Activated CD4-positive, alpha-beta T cell treated with anti-CD3 and anti-CD28 coated beads for 36 hours (primary cell): ENCODE results near the gene TRIM46. TPM values are rescaled to one million over a fixed set of nuclear protein-coding genes. Genes with fewer than 3 reads are reported as not detected.

ENCODE experiments used
- ATAC-seq: fragments of 200-7000 bp; cut with Tn5 transposase; one replicate; pipeline ENCODE4 v1.10.0; 2021; ENCODE audit warnings: mild to moderate bottlenecking, moderate library complexity
- CTCF ChIA-PET: fragments of 350-600 bp; sonication (Branson Sonifier 250); formaldehyde crosslinking; loops from one replicate; lab custom pipeline; 2021; ENCODE audit warnings: antibody characterized with exemption; lab: Charles Lee
- POLR2A ChIA-PET: fragments of 350-600 bp; sonication (Branson Sonifier 250); formaldehyde crosslinking; loops from one replicate; lab custom pipeline; 2021; ENCODE audit warnings: antibody characterized with exemption, inconsistent platforms; lab: Charles Lee
- DNase-seq: peaks from one replicate; pipeline ENCODE4 v3.0.0-alpha.2; 2020
- H3K27ac Mint-ChIP-seq: one replicate; pipeline ENCODE4 v1.8.0; 2021; ENCODE audit warnings: mixed read lengths
- H3K27me3 Mint-ChIP-seq: one replicate; pipeline ENCODE4 v1.8.0; 2021; ENCODE audit warnings: mixed read lengths
- H3K36me3 Mint-ChIP-seq: one replicate; pipeline ENCODE4 v1.8.0; 2021; ENCODE audit warnings: low read depth, mixed read lengths
- H3K4me1 Mint-ChIP-seq: one replicate; pipeline ENCODE4 v1.8.0; 2021; ENCODE audit warnings: mixed read lengths
- H3K4me3 Mint-ChIP-seq: one replicate; pipeline ENCODE4 v1.8.0; 2021; ENCODE audit warnings: mild to moderate bottlenecking, moderate library complexity, mixed read lengths
- H3K9me3 Mint-ChIP-seq: one replicate; pipeline ENCODE4 v1.8.0; 2021; ENCODE audit warnings: low read depth, mixed read lengths
- intact Hi-C, 2 experiments: fragments of 100-400 bp; cut with DNase I in 1 of 2; cut with micrococcal nuclease in 1 of 2; formaldehyde crosslinking; loops; one replicate each; pipeline versions ENCODE4 v1.14.2 to v1.15.1; 2022 to 2024; cut with DNase I, micrococcal nuclease
- total RNA-seq, 2 experiments: library from RNA; stranded (reverse); gene quantifications; one replicate each; pipeline ENCODE4 v1.2.3, GENCODE V29; 2021

The TRIM46 gene, protein sequence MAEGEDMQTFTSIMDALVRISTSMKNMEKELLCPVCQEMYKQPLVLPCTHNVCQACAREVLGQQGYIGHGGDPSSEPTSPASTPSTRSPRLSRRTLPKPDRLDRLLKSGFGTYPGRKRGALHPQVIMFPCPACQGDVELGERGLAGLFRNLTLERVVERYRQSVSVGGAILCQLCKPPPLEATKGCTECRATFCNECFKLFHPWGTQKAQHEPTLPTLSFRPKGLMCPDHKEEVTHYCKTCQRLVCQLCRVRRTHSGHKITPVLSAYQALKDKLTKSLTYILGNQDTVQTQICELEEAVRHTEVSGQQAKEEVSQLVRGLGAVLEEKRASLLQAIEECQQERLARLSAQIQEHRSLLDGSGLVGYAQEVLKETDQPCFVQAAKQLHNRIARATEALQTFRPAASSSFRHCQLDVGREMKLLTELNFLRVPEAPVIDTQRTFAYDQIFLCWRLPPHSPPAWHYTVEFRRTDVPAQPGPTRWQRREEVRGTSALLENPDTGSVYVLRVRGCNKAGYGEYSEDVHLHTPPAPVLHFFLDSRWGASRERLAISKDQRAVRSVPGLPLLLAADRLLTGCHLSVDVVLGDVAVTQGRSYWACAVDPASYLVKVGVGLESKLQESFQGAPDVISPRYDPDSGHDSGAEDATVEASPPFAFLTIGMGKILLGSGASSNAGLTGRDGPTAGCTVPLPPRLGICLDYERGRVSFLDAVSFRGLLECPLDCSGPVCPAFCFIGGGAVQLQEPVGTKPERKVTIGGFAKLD
- 1 to 10 TPM; 6.3 to 6.9 TPM for total RNA-seq

DNA sequence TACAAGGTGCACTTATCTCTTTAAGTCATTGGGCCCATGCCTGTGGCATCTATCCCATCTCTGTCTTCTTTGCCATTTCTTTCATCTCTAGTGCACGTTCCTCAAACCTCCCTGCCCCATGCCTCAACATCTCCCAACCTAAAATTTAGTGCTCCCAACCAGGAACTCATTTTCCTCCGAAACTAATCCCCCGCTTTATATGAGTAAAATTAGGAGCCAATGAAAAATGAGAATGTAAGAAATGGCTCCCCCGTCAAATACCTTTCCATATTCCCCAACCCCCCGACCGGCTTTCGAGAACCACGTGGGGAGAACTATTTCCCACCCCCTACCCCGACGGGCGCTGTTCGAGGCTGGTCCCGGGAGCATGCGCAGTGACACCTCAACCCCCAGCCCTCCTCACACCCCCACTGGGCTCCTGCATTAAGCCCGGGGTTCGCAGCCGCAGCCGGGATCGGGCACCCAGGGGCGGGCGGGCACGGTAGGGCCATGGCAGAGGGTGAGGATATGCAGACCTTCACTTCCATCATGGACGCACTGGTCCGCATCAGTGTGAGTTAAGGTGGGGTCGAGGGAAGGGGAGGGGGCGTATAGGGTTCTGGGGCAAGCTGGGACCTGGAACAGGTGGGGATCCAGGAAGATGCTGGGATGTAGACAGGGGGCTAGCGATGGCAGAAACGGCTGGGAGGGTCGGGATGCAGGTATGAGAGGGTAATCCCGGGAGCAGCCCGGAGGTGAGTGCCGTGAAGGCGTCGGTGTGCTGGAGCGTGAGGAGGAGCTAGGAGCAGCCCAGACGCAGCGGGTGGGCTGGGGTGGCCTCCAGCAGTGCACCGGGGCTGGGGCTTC lies at the start of gene TRIM46:
Gene TRIM46, plus strand, starts transcription at position 372 of the 846 bp plus-strand sequence. Its CDS starts 118 bp downstream, at position 490.
- intact Hi-C loops, result loop anchor here (1.0 to 5.0 kb wide), 11 partner anchors 21 to 191 kb away; partner anchors contain the start of genes DPM3 (in 2 of the 2), ADAM15 (in 1 of the 2), EFNA4 (in 1 of the 2) and FLAD1 (in 1 of the 2)

DNA sequence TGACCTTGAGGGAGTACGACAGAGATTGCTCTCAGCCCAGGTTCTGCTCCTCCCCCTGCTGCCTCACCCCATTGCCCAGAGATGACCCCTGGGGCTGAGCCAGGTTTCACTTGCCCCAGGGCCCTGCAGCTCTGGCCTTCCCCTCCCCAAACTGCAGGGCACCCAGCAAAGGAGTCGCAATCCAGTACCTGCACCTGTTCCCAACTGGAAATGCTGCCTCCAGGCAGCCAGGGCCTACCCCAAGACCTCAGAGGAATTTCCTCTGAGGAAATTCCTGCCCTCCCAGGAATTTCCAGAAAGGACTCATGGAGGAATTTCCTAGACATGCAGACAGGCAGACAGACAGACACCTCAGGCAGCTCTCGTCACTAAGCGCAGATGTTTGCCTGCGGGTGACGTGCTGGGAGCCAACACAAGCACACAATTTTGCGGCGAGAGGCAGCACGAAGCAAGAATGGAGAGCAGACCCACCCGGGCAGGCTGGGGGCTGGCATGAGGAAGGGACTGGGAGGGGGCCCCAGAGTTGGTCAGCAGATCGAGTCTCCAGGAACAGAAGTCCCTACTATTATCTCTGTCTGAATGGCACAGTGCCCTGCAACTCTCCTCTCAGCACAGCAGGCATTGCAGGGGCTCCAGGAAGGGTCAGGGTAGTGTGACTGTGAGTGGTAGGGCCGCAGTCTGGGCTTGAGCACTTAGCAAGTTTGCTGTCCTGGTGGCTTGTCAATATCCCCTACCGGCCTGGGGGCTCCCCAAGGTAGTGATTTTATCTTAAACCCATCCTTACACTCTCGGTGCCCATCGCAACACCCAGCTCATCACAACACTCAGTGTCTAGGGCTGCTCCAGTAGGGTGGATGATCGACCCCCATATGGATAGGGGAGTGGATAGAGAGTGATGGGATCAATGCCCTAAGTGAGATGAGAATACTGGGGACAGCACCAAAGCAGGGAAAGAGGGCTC lies 48.9 kb upstream of the TRIM46 start:
- Mint-ChIP-seq H3K4me3 (no peak overlapping the region), H3K36me3 (no peaks in the 10 kb centered on the region), H3K9me3 (no peaks in the 10 kb centered on the region), H3K27me3 (peaks cover 20% of the 10 kb centered on the region), H3K4me1 (peaks cover 28% of the 10 kb centered on the region), H3K27ac (no peak overlapping the region)
- intact Hi-C loops, result loop anchor here in 1 of 2 experiments (5.0 kb wide), 1 partner anchor 32 kb away; no protein-coding TSS in a partner anchor
- POLR2A ChIA-PET, result no interaction called here
- CTCF ChIA-PET, result interaction anchor here (1.2 to 1.5 kb wide), 2 partner anchors 45 to 48 kb away, joined by 3 to 4 read pairs; partner anchors contain the start of gene KRTCAP2
- ATAC-seq, result no peak
- no peak for DNase-seq

More for the DNA sequence above, at the start of gene TRIM46:
- ChIA-PET CTCF (interaction anchor here (0.7 to 6.6 kb wide), 39 partner anchors 11 to 766 kb away, joined by 3 to 75 read pairs (median 6); partner anchors contain the start of genes ADAM15, DPM3, EFNA3 and SLC50A1), POLR2A (interaction anchor here (0.6 to 2.1 kb wide), 4 partner anchors 20 to 999 kb away, joined by 3 to 17 read pairs (median 5); partner anchors contain the start of genes ASH1L and MTX1)
- peak; percentile 54 for ATAC-seq
- Mint-ChIP-seq H3K27me3 (no peaks in the 10 kb centered on the region), H3K36me3 (peaks cover 34% of the 10 kb centered on the region), H3K4me3 (peak within 1 kb of the TSS; percentile 98), H3K9me3 (no peaks in the 10 kb centered on the region), H3K4me1 (peaks cover 49% of the 10 kb centered on the region), H3K27ac (peak within 1 kb of the TSS; percentile 96)
- peak; percentile 84 for DNase-seq

DNA sequence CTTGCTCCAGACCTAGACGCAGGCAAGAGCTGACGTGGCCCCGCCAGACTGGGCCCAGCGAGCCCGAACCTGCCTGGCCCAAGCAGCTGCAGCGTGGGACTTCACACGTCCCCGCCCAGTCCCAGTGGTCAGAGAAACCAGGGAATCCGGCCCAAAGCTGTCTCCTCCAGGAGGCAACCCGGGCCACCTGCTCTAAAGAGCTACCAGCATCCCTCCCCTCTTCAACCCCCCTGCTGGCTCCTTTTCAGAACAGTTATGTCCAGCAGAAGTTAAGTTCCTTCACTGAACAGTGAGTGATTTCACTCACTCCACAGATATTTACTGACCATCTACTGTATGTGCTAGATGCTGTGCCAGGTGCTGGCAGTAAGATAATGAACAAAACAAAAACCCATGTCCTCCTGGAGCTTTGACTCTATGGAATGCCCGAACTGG lies 48.1 kb upstream of the TRIM46 start:
- no peaks in the 10 kb centered on the region for H3K9me3 Mint-ChIP-seq
- peaks cover 32% of the 10 kb centered on the region for H3K4me1 Mint-ChIP-seq
- no peak for DNase-seq
- ATAC-seq, result no peak
- intact Hi-C loops, result loop anchor here in 1 of 2 experiments (5.0 kb wide), 1 partner anchor 33 kb away; no protein-coding TSS in a partner anchor
- ChIA-PET CTCF (interaction anchor here (1.5 to 1.8 kb wide), 2 partner anchors 44 to 47 kb away, joined by 3 to 5 read pairs; partner anchors contain the start of gene KRTCAP2), POLR2A (no interaction called here)
- no peaks in the 10 kb centered on the region for H3K36me3 Mint-ChIP-seq
- no peak overlapping the region for H3K27ac Mint-ChIP-seq
- H3K4me3 Mint-ChIP-seq, result no peak overlapping the region
- H3K27me3 Mint-ChIP-seq, result peaks cover 20% of the 10 kb centered on the region

DNA sequence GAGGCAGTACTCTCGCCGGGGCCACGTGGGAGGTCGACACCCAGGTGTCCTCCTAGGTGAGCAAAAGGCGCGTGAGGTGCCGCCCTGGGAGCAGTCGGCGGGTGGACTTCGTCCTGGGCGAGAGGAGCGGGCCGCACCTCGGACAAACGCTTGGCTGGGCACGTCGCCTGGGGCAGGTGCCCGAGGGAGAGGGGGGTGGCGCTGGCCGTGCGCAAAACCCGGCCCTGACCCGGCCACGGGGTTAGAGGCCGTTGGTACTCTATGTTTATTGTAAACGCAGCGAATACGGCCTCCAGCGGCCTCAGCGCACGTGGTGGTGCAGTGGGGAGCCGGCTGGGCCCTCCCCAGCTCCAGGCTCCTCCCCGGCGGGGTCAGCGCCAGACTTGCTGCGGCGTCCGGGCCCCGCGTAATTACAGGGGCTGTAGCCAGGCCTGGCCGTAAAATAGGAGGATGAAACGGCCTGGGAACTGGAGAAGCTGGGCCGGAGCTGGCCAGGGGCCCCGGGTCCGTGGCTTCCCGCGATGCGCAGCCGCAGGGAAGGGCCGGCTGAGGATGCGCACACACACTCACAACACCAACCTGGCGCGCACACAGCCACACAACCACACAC lies 47.6 kb upstream of the TRIM46 start:
- no peak overlapping the region for H3K27ac Mint-ChIP-seq
- peaks cover 20% of the 10 kb centered on the region for H3K27me3 Mint-ChIP-seq
- intact Hi-C loops, result loop anchor here in 1 of 2 experiments (5.0 kb wide), 1 partner anchor 34 kb away; no protein-coding TSS in a partner anchor
- H3K36me3 Mint-ChIP-seq, result no peaks in the 10 kb centered on the region
- no peak overlapping the region for H3K4me3 Mint-ChIP-seq
- POLR2A ChIA-PET, result no interaction called here
- CTCF ChIA-PET, result interaction anchor here (1.2 to 1.8 kb wide), 3 partner anchors 35 to 46 kb away, joined by 3 to 9 read pairs (median 5); partner anchors contain the start of gene KRTCAP2
- DNase-seq, result no peak
- H3K9me3 Mint-ChIP-seq, result no peaks in the 10 kb centered on the region
- H3K4me1 Mint-ChIP-seq, result peaks cover 32% of the 10 kb centered on the region
- ATAC-seq, result no peak

DNA sequence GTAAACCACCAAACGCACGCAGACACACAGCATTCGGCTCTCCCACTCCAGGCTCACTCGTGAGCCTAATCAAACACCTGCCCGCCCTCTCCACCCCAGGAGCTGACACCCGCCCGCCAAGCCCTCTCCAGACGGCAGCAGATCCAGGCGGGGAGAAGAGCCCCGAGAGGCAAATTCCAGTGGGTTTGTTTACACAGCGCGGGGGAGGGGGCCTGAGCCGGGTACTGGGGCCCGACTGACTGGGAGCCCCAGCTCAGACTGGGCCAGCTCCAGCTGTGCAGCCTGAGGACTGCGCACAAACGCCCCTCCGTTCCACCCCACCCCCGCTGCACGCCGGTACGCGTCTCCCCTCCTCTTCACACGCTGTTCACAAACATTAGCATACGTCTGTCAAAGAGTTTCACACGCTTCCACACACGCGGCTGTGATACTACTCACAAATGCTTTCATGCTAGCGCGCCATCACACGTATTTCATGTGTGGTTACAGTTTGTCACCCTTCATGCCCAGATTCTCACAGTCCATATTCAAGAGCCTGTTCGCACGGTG lies 47.0 kb upstream of the TRIM46 start:
- H3K27ac Mint-ChIP-seq, result no peak overlapping the region
- ChIA-PET CTCF (interaction anchor here (1.2 to 1.8 kb wide), 3 partner anchors 35 to 46 kb away, joined by 3 to 9 read pairs (median 5); partner anchors contain the start of gene KRTCAP2), POLR2A (no interaction called here)

DNA sequence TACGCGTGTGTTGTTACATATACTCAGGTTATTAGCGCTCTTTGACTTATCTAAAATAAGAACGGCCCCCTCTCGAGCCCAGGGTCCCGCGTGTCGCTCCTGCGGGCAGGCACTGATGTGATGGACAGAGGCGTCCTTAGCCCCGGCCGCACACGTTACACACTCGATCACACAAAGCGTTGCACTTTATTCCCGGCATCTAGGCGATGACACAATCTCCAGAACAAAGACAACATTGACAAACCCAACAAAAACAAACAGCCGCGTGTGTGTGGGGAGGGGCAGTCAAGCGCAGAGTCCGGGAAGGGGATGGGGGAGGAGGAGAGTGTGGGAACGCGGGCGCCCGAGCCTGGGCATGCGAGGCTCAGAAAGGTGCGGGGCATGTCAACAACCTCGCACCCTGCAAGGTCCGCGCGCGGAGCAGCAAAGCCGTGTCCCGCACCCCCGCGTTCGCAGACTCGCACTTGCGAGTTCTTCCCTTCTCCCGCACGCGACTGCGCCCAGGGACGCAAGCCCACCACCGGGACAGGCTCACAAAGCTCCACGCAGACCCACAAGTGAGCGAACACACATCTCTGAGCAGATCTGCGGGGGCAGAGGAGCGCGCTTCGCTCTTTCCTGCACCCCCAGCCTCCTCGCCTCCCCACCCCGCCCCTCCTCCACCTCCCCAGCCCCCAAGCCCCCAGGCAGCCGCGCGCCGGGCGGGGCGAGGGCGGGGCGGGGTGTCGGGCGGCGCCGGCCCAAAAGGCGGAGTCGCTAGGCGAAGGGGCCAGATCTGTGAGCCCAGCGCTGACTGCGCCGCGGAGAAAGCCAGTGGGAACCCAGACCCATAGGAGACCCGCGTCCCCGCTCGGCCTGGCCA lies 46.3 kb upstream of the TRIM46 start, which contains the start of gene EFNA1:
Gene EFNA1, plus strand, starts transcription at position 772 of the 862 bp plus-strand sequence. CDS start 102 bp downstream, outside the sequence.
- Mint-ChIP-seq H3K36me3 (no peaks in the 10 kb centered on the region), H3K27ac (peak within 1 kb of the TSS; percentile 55), H3K4me3 (peak within 1 kb of the TSS; percentile 66), H3K27me3 (peaks cover 20% of the 10 kb centered on the region), H3K9me3 (no peaks in the 10 kb centered on the region), H3K4me1 (peaks cover 32% of the 10 kb centered on the region)
- ATAC-seq (peak; percentile 48), DNase-seq (peak; percentile 55)
- intact Hi-C loops, result loop anchor here in 1 of 2 experiments (5.0 kb wide), 1 partner anchor 35 kb away; no protein-coding TSS in a partner anchor
- ChIA-PET CTCF (interaction anchor here (1.2 to 2.0 kb wide), 2 partner anchors 36 to 45 kb away, joined by 5 to 9 read pairs (median 6); partner anchors contain the start of gene KRTCAP2), POLR2A (no interaction called here)

More for the DNA sequence above, 47.0 kb upstream of the TRIM46 start:
- Mint-ChIP-seq H3K4me1 (peaks cover 32% of the 10 kb centered on the region), H3K27me3 (peaks cover 20% of the 10 kb centered on the region), H3K9me3 (no peaks in the 10 kb centered on the region), H3K36me3 (no peaks in the 10 kb centered on the region), H3K4me3 (peak overlapping the region; percentile 66)
- intact Hi-C loops, result loop anchor here in 1 of 2 experiments (5.0 kb wide), 1 partner anchor 34 kb away; no protein-coding TSS in a partner anchor
- peak; percentile 70 for ATAC-seq
- peak; percentile 64 for DNase-seq

DNA sequence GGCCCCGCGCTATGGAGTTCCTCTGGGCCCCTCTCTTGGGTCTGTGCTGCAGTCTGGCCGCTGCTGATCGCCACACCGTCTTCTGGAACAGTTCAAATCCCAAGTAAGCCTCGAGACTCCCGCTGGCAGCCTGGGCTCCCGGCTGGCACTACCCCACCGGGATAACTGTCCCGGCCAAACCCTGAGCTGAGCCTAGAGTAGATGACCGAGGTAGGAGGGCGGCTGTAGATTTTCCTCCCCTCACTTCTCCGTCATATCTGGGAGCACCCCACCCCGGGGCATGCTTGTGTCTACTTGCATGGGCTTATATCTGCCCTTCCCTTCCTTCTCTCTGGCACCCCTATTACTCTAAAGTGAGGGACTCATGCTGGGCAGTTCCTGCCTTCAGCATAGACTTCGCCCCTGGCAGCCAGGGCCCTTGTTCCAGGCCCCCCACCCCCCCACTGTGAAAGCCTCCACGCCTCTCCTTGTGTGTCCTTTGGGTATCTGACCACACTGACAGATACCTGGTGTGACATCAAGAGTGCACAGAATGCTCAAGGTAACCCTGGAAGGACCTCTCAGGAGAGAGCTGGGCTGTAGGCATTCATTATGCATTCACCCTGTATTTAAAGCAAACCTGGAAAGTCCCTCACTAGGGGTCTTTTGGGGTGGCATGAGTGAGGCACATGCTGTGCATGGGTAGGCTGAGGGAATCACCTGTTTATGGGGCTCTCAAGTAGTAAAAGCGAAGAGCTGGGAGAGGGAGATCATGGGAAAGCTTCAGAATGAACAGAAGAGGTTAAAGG lies 45.5 kb upstream of the TRIM46 start:
- Mint-ChIP-seq H3K27me3 (peaks cover 20% of the 10 kb centered on the region), H3K27ac (peak overlapping the region; percentile 55), H3K36me3 (no peaks in the 10 kb centered on the region), H3K4me3 (peak overlapping the region; percentile 66), H3K4me1 (peaks cover 32% of the 10 kb centered on the region), H3K9me3 (no peaks in the 10 kb centered on the region)
- ChIA-PET POLR2A (interaction anchor here (0.7 to 0.8 kb wide), 2 partner anchors 43 to 732 kb away, joined by 3 read pairs; no protein-coding TSS in a partner anchor), CTCF (interaction anchor here (0.7 to 3.4 kb wide), 8 partner anchors 37 to 50 kb away, joined by 3 to 10 read pairs (median 4); partner anchors contain the start of gene KRTCAP2)
- intact Hi-C loops, result loop anchor here in 1 of 2 experiments (5.0 kb wide), 1 partner anchor 36 kb away; no protein-coding TSS in a partner anchor
- ATAC-seq, result no peak
- no peak for DNase-seq
